Activated CD8-positive, alpha-beta memory T cell treated with anti-CD3 and anti-CD28 coated beads, Interleukin-2, amount 50 U/mL, for 1 hour (primary cell): ENCODE measurements around the gene COX6B1.
"Not testable (repeated sequence)": the region's sequence is repeated elsewhere in the genome, so short reads cannot be mapped to it uniquely, and the experiment has no call there.

Source experiments
- DNase-seq: peaks from one replicate; pipeline ENCODE4 v3.0.0-alpha.2; 2020; ENCODE audit errors: extremely low read depth

The COX6B1 gene, protein sequence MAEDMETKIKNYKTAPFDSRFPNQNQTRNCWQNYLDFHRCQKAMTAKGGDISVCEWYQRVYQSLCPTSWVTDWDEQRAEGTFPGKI

DNA sequence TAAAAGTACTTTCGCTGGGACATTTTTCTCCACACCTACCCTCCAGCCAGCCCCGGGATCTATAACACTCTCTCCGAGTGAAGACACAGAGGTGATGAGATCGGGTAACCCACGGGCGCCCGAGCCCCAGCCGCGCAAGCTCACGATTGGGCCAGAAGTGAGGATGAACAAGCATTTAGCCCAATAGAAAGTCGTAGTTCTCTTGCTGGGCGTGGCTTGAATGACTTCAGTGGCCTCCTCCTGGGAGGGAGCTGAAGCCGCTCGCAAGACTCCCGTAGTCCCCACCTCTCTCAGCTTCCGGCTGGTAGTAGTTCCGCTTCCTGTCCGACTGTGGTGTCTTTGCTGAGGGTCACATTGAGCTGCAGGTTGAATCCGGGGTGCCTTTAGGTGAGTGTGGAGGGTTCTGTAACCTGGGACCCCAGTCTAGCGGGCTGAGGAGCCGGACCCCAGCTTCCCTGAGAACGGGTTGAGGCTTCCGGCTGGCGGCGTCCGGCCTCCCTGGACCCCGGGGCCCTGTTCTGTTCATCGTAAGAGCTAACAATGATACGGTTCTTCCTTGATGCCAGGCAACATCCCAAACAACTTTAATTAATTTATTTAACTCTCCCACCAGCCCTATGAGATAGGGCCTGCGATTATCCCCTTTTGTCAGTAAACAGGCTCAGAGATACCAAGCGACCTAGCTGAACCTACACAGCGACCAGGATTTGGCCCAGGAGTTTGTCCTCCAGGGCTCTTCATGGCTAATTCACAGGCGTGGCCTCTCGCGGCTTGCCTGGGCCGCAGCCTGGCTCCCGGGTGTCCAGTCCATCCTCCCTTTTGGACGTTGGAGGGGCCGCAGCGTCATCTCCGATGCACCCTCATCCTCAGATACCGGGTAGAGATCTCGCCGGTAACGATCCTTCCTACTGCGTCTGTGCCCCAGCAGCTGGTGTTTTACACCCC, at the start of gene COX6B1:
COX6B1 (plus strand) TSS at position 307 of the 945 bp plus-strand sequence. CDS start 2,921 bp downstream, outside the sequence.
- peak; percentile 88 for DNase-seq

DNA sequence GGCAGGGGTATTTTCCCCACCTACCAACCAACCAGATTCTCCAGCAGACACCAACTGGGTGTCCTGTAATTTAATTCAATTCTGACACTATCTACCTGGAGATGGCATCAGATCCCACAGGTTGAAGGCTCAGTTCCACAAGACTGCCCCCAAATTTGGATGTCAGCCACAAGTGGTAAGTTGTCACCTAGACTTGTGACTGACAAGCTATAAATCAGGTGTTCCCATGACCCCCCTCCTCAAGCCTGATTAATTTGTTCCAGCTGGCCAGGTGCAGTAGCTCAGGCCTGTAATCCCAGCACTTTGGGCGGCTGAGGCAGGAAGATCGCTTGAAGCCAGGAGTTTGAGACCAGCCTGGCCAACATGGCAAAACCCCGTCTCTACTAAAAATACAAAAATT, 46.2 kb upstream of the COX6B1 start:
- no peak for DNase-seq

DNA sequence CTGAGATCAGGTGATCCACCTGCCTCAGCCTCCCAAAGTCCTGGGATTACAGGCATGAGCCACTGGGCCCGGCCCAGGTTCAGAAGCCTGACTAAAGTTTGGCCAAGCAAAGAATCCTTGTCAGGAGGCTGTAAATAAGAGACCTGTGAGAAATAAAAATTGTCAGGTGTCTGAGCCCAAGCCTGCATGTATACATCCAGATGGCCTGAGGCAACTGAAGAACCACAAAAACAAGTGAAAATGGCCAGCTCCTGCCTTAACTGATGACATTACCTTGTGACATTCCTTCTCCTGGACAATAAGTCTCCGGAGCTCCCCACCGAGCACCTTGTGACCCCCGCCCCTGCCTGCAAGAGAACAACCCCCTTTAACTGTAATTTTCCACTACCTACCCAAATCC, 43.7 kb upstream of the COX6B1 start:
- DNase-seq: not testable (repeated sequence)

DNA sequence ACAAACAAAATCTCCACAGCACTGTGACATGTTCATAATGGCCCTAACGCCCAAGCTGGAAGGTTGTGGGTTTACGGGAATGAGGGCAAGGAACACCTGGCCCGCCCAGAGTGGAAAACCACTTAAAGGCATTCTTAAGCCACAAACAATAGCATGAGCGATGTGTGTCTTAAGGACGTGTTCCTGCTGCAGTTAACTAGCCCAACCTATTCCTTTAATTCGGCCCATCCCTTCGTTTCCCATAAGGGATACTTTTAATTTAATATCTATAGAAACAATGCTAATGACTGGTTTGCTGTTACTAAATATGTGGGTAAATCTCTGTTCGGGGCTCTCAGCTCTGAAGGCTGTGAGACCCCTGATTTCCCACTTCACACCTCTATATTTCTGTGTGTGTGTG, 41.0 kb upstream of the COX6B1 start:
- not testable (repeated sequence) for DNase-seq

DNA sequence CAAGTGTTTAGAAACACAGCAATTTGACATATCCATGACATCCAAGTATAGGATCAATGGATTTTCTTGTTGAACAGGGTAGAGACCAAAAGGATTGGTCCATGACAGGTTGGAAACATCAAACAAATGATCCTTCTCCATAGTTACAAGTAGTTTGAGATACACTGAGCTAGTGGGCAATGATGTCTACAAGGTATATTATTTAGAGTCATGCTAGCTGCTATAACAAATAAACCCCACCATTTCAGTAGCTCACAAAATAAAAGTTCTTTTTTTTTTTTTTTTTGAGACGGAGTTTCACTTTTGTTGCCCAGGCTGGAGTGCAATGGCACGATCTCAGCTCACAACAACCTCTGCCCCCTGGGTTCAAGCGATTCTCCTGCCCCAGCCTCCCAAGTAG, 40.5 kb upstream of the COX6B1 start:
- no peak for DNase-seq

DNA sequence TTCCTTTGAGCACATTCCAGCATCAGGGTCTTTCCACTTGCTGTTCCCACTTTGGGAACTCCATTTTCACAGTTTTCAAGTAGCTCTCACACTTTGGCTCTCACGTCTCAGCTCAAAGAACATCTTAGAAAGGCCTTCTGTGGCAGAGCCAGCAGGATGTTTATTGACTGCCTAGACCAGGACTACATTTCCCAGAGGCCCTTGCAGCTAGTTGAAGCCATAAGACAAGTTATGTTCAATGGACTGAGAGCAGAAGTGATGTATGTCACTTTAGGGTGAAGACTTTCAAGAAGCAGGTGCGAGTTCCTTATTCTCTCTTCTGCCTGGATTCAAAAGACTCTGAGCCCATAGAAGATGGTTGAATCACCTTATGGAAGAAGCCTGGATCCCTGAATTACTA, 39.9 kb upstream of the COX6B1 start:
- DNase-seq: no peak

DNA sequence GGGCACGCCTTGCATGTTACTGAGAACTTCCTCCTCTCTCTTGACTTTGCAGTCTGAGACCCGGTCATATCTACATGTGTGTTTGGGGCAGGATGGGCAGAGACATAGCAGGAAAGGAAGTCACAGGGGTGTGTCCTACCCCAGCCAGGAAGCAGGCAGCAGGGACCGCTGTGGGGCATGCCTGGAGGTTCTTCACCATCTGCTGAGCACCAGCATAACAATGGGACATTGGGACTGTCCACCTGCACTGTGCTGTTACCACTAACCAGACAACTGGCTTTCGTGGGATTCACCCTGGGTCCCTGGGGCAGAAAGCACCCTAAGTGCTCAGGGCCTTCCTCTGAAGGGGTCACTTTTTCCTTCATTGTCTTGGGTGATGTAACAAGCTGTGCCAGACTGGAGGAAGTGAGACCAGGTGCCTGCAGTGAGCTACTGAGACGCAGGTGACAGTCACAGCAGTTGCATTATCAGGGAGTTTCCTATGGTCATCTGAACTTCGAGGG, 38.2 kb upstream of the COX6B1 start:
- no peak for DNase-seq

DNA sequence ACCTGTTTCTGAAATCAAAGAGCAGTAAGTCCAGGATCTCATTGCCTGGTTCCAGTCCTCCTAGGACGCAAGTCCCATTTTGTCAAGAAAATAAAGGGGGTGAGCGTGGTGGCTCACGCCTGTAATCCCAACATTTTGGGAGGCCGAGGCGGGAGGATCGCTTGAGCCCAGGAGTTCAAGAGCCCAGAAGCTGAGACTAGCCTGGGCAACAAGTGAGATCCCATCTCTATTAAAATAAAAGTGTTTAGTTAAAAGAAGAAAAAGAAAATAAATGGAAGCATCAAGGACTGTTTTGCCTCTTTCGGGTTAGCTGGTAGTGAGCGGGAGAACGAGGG, 35.9 kb upstream of the COX6B1 start:
- no peak for DNase-seq

DNA sequence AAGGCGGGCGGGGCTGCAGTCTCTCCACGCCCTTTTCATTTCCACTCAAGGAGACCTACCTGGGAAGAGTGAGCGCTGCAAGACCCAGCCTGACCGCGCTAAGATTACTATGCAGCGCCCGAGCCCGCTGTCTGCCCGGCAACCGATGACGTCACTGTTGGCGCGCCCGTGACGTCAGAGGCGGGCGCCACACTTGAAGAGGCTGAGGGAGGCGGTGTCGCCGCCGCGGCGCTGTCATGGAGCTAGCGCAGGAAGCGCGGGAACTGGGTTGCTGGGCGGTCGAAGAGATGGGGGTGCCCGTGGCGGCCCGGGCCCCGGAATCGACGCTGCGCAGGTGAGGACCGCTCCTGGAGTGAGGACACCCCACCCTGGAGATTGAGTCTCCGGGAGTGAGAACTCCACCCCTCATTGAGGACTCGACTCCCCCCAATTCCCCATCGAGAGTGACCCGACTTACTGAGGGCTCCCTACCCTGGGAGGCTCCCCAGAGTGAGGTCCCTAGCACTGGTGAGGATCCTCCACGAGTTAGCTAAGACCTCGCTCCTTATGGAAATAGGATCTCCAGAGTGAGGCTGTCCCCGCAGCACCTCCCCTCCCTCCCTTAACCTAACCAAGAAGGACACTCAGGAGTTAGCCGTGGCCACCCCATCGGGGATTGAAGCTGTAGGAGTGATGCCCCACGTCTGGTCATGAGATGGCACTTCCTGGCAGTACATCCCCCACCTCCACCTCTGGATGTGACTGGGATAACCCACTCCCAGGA, 35.4 kb upstream of the COX6B1 start, which contains the start of gene HAUS5:
HAUS5 (plus strand) TSS at position 177 of the 763 bp plus-strand sequence; CDS start at position 237, 60 bp downstream.
- peak; percentile 72 for DNase-seq

DNA sequence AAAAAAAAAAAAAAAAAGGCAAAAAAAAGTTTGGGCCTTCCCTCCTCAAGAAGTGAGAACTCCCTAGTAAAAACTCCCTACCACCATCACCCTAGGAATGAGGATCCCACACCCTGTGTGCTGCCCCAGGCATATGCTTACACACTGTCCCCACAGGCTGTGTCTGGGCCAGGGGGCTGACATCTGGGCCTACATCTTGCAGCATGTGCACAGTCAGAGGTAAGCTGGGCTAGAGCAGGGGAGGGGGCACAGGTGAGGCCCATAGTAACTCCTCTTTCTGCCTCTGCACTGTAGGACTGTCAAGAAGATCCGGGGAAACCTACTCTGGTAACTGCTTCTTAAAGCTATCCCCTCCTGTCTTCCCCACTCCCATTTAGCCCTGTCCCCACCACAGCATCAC, 34.5 kb upstream of the COX6B1 start:
- DNase-seq: no peak

DNA sequence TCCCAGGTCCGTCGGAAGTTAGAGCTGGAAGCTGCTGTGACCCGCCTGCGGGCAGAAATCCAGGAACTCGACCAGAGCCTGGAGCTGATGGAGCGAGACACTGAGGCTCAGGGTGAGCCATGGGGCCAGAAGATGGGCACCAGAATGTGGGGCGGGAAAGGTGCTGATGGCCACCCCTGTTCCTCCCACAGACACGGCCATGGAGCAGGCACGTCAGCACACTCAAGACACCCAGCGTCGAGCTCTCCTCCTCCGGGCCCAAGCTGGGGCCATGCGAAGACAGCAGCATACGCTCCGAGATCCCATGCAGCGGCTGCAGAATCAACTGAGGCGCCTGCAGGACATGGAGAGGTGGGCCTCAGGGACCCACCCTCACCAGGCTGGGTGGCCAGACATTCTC, 33.1 kb upstream of the COX6B1 start:
- DNase-seq: no peak

DNA sequence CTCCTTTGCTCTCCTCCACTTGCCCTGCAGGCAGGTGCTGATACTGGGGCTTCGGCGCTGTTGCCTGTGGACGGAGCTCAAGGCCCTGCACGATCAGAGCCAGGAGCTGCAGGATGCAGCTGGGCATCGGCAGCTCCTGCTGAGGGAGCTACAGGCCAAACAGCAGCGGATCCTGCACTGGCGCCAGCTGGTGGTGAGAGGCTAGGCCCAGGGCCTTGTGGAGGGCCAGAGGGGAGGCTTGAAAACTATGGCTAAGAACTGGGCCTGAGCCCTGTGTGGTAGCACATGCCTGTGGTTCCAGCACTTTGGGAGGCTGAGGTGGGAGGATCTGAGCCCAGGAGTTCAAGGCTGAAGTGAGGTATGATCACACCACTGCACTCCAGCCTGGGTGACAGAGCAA, 29.3 kb upstream of the COX6B1 start:
- DNase-seq: no peak

DNA sequence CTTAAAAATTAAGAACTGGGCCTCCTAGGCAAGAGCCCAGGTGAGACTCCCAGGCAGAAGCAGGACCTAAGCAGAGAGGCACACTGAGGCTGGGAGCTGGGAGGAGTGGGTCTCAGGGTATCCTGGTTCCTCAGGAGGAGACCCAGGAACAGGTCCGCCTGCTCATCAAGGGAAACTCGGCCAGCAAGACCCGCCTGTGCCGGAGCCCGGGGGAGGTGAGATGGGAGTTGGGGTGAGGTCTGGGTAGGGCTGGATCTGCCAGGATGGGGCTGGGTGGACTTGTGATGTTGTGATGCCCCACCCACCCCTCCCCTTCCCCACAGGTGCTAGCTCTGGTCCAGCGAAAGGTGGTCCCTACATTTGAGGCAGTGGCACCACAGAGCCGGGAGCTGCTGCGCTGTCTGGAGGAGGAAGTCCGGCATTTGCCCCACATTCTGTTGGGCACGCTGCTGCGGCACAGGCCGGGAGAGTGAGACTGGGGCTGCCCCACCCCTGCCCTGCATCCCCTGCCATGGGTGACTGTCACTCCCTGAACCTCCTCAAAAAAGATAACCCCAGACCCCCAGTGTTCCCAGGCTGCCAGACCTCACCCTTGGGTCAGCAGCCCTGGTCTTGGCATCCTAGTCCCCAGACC, 28.7 kb upstream of the COX6B1 start:
- no peak for DNase-seq

DNA sequence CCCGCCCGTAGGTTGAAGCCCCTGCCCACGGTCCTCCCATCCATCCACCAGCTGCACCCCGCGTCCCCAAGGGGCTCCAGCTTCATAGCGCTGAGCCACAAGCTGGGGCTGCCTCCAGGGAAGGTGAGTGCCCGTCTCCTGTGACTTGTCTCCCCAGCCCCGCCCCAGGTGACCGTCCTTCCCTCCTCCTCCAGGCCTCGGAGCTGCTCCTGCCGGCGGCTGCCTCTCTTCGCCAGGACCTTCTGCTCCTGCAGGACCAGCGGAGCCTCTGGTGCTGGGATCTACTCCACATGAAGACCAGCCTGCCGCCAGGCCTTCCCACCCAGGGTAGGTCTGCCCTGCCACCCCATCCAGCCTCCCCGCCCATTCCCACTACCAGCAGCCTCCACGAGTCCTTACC, 28.1 kb upstream of the COX6B1 start:
- no peak for DNase-seq

DNA sequence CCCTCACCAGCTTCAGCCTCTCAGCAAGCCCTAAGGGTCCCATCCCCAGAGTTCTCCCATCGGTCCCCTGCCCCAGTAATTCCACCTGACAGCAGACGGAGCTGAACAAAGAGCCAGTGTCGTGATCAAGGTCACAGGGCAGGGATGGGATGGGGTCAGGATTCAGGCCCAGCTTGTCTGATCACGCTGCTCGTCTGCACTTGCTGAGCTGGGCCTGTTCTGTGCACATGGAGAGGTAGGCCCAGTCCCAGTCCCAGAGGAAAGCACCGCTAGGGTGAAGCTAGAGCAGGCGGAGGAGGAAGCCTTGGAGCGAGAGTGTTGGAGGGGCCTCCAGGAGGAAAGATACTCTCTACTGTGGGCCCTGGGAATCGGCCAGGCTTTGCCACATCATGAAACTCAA, 26.4 kb upstream of the COX6B1 start:
- no peak for DNase-seq

DNA sequence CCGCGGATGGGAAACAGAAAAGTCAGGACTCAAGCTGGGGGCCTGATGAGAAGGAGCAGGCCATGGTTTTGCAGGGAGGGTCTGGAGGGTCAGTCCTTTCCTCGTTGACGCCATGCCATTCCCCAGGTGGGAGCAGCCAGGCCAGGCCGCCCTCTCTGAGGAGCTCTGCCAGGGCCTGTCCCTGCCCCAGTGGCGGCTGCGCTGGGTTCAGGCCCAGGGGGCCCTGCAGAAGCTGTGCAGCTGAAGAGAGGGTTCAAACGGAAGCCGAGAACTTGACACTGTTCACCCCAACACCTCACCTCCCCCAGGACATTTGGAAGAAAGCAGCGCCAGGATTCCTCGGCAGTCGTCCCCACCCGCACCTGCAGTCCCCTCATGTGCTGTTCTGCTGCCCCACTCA, 25.4 kb upstream of the COX6B1 start:
- DNase-seq: no peak

DNA sequence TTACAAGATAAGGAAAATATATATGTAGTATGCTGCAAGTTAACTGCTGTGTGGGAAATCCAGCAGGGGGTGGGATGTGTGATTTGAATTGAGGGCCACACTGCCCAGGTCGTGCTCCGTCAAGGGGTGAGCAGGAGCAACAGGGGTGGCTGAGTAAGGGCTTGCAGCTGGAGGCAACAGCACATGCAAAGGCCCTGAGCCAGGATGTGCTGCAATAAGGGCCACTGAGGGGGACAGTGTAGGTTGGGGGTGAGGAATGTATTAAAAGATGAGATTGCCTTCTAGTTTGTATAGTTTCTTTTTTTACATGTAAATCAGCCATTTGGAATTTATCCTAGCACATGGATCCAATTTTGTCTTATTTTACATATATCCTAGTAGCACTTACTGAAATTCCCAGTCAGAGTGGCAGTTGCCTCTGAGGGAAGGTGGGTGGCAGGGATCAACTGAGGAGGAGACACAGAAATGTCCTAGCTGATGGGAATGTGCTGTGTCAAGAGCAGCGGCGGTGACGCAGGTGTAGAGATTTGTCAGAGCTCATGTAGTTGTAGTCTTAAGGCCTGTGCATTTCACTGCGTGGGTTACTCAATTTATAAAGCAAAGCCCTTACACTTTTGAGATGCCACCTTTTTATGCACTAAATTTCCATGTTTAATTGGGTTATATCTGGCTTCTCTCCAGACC, 24.7 kb upstream of the COX6B1 start:
- no peak for DNase-seq

DNA sequence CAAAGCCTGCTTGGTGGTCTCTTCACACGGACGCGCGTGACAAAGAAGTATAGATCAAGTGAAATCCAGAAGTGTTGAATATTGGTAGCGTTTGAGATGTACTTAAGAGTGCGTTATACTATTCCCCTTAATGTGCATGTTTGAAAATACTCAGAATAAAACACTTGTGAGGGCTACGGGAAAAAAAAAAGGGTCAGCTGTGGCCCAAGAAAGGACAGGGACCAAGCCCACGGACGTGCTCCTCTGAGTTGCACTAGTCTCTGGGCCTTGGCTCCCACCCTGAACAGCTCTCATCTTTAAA, 19.9 kb upstream of the COX6B1 start:
- no peak for DNase-seq

DNA sequence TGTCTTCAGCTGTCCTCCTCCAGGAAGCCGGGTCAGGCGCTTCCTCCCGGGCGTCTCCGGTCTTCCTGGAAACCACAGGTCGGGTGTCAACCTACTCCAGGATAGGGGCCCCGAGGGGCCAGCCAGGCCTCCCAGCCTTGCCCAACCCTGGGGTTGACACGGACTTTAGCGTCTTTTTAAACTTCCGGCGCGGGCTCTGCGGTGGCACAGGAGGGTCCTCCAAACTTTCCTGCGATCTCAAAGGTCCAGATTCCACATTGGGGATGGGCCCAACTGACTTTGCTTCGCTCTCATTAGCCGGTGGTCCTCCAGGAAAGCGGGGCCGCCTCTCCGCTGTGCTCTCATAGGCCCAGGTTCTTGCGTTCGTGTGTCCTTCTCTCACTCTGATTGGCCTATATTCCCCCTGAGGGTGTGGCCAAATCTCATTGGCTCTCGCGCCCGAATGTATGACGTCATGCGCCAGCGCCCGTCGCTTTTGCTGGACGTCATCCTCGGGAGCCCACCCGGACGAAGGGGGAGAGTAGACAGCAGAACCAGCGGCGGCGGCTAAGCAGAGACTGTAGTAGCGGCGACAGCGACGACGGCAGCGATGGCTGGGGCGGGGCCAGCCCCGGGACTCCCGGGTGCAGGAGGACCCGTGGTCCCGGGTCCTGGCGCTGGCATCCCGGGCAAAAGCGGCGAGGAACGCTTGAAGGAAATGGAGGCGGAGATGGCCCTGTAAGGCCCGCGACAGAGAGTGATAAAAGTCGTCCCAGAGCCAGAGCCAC, 19.4 kb upstream of the COX6B1 start, which contains the start of gene RBM42:
RBM42 (plus strand) TSS at position 472 of the 767 bp plus-strand sequence; CDS start at position 590, 118 bp downstream.
- peak; percentile 95 for DNase-seq

DNA sequence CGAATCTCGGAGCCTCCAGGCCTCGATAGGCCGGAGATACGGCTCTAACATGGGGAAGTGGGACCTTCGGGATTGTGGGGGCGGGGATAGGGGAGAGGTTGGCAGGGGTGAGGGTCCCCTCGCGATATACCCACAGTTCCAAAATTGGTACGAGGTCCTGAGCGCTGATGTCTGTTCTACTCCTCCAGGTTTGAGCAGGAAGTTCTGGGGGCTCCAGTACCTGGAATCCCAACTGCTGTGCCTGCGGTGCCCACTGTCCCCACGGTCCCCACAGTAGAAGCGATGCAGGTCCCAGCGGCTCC, 18.8 kb upstream of the COX6B1 start:
- no peak for DNase-seq
